Liver (tissue), 9 donors: ENCODE data around the gene ADGRG2. TPM values are rescaled to one million over a fixed set of nuclear protein-coding genes. Genes with fewer than 3 reads are reported as not detected.

Experiments
- DNase-seq: peaks from one replicate; pipeline ENCODE4 v3.0.0-alpha.2; 2017; ENCODE audit warnings: low spot score
- H3K27ac ChIP-seq, 2 donors: one replicate each; pipeline ENCODE4 v1.7.0; 2013; ENCODE audit warnings: inconsistent platforms in 2 of 2, low read length in 2 of 2, control low read depth in 1 of 2, low read depth in 1 of 2, mild to moderate bottlenecking in 1 of 2
- H3K27me3 ChIP-seq, 4 donors: one replicate each; pipeline versions ENCODE4 v1.6.1 to v1.7.0; 2013; ENCODE audit warnings: low read length in 3 of 4, inconsistent platforms in 1 of 4, mild to moderate bottlenecking in 1 of 4, moderate library complexity in 1 of 4; ENCODE audit not compliant: control insufficient read depth in 4 of 4, insufficient read depth in 4 of 4
- H3K36me3 ChIP-seq, 4 donors: one replicate each; pipeline versions ENCODE4 v1.6.1 to v1.7.0; 2013; ENCODE audit warnings: low read length in 3 of 4, mild to moderate bottlenecking in 3 of 4, low read depth in 1 of 4, moderate library complexity in 1 of 4; ENCODE audit not compliant: control insufficient read depth in 4 of 4, insufficient read depth in 3 of 4
- H3K4me1 ChIP-seq, 4 donors: one replicate each; pipeline versions ENCODE4 v1.6.1 to v1.7.0; 2013; ENCODE audit warnings: low read length in 3 of 4, mild to moderate bottlenecking in 3 of 4, moderate library complexity in 1 of 4; ENCODE audit not compliant: control insufficient read depth in 4 of 4, insufficient read depth in 4 of 4
- H3K4me3 ChIP-seq, 3 donors: one replicate each; pipeline versions ENCODE4 v1.6.1 to v1.7.0; 2013; ENCODE audit warnings: low read length in 3 of 3, control low read depth in 1 of 3, low read depth in 1 of 3, mild to moderate bottlenecking in 1 of 3
- H3K9ac ChIP-seq, 2 donors: one replicate each; pipeline ENCODE4 v1.7.0; 2013; ENCODE audit warnings: low read length in 2 of 2, mild to moderate bottlenecking in 2 of 2, moderate library complexity in 2 of 2, control low read depth in 1 of 2, low read depth in 1 of 2
- H3K9me3 ChIP-seq, 4 donors: one replicate each; pipeline versions ENCODE4 v1.6.1 to v1.7.0; 2013; ENCODE audit warnings: low read length in 3 of 4; ENCODE audit not compliant: control insufficient read depth in 4 of 4
- ATF3 ChIP-seq: IDR thresholded peaks from 2 replicates; pipeline ENCODE4 v1.6.1; 2016; ENCODE audit warnings: antibody characterized with exemption
- CTCF ChIP-seq: fragments of 150-350 bp; IDR thresholded peaks from 2 replicates; pipeline ENCODE4 v1.5.1; 2017; ENCODE audit warnings: improper control_type of control experiment, low read depth, low read length; ENCODE audit not compliant: missing input control
- EGR1 ChIP-seq, 2 donors: IDR thresholded peaks; 2 replicates each; pipeline ENCODE4 v1.6.1; 2016 to 2018; ENCODE audit warnings: antibody characterized with exemption in 2 of 2, low read depth in 2 of 2
- FOXA1 ChIP-seq: IDR thresholded peaks from 2 replicates; pipeline ENCODE4 v1.6.1; 2016; ENCODE audit warnings: antibody characterized with exemption
- FOXA2 ChIP-seq: IDR thresholded peaks from 2 replicates; pipeline ENCODE4 v1.6.1; 2016; ENCODE audit warnings: antibody characterized with exemption
- GABPA ChIP-seq, 2 donors: IDR thresholded peaks in 1 of 2; conservative IDR thresholded peaks in 1 of 2; 2 replicates each; pipeline ENCODE4 v1.6.1; 2016; ENCODE audit warnings: antibody characterized with exemption in 2 of 2, mild to moderate bottlenecking in 1 of 2, moderate library complexity in 1 of 2
- HNF4A ChIP-seq, 2 donors: conservative IDR thresholded peaks; 2 replicates each; pipeline ENCODE4 v1.6.1; 2016; ENCODE audit warnings: antibody characterized with exemption in 2 of 2, mild to moderate bottlenecking in 2 of 2
- HNF4G ChIP-seq: IDR thresholded peaks from 2 replicates; pipeline ENCODE4 v1.6.1; 2016; ENCODE audit warnings: antibody characterized with exemption
- JUND ChIP-seq, 2 donors: IDR thresholded peaks; 2 replicates each; pipeline ENCODE4 v1.6.1; 2016; ENCODE audit warnings: antibody characterized with exemption in 2 of 2
- MAX ChIP-seq: IDR thresholded peaks from 2 replicates; pipeline ENCODE4 v1.6.1; 2016; ENCODE audit warnings: antibody characterized with exemption
- NR2F2 ChIP-seq: IDR thresholded peaks from 2 replicates; pipeline ENCODE4 v1.6.1; 2016; ENCODE audit warnings: antibody characterized with exemption
- RAD21 ChIP-seq, 2 donors: IDR thresholded peaks; 2 replicates each; pipeline ENCODE4 v1.6.1; 2016; ENCODE audit warnings: antibody characterized with exemption in 2 of 2, mild to moderate bottlenecking in 2 of 2
- RXRA ChIP-seq, 2 donors: IDR thresholded peaks; 2 replicates each; pipeline ENCODE4 v1.6.1; 2017 to 2018; ENCODE audit warnings: antibody characterized with exemption in 2 of 2, mild to moderate bottlenecking in 1 of 2
- SP1 ChIP-seq: IDR thresholded peaks from 2 replicates; pipeline ENCODE4 v1.6.1; 2018; ENCODE audit warnings: antibody characterized with exemption, mild to moderate bottlenecking
- TAF1 ChIP-seq: conservative IDR thresholded peaks from 2 replicates; pipeline ENCODE4 v1.6.1; 2016; ENCODE audit warnings: antibody characterized with exemption, mild to moderate bottlenecking
- ZBTB33 ChIP-seq: IDR thresholded peaks from 2 replicates; pipeline ENCODE4 v1.6.1; 2016; ENCODE audit warnings: antibody characterized with exemption
- WGBS: extraction: QIAGEN DNeasy Blood & Tissue Kit; methylation state at CpG from one replicate; pipeline ENCODE4 v1.1.7; 2013; 5-methylcytosine and 5-hydroxymethylcytosine counted together
- polyA plus RNA-seq, 2 donors: library from polyadenylated mRNA; stranded (reverse) in 1 of 2; unstranded in 1 of 2; fragments of 200-250 nt in 1 of 2; fragments of >200 nt in 1 of 2; fragmentation: Nextera tagmentation in 1 of 2; extraction: Ambion mirVana in 1 of 2; gene quantifications; one replicate each; pipeline versions ENCODE4 v1.2.1 to v1.2.3, GENCODE V29; 2013 to 2015
- total RNA-seq, 2 donors: library from RNA; depleted of rRNA; stranded (reverse); fragments of >200 nt; gene quantifications; one replicate each; pipeline ENCODE4 v1.2.3, GENCODE V29; 2014
- donor health status: healthy.
- donor health status: healthy.
- donor health status: healthy.
- donor health status: healthy.
- donor health status: healthy.

Gene ADGRG2
- total and polyA plus RNA-seq, 4 donors, result 0.08 to 0.45 (median 0.24) TPM; not detected in 1

GRCh38 chrX:18966624-18967023 is 155.6 kb downstream of the ADGRG2 start:
- peaks cover 12 to 18% (median 16%) of the 10 kb centered on the region in 4 donors for H3K4me1 ChIP-seq
- DNase-seq, result no peak
- H3K36me3 ChIP-seq, result no peaks in the 10 kb centered on the region
- H3K27me3 ChIP-seq, result peaks cover 0 to 3% (median 0%) of the 10 kb centered on the region in 4 donors
- WGBS, result 79% methylated on average over 5 of the region's 5 CpGs
- no peak overlapping the region for H3K9ac ChIP-seq
- no peak overlapping the region for H3K27ac ChIP-seq
- peak in 1 of 2 donors; percentile 6 for TF ChIP-seq RXRA (IDR thresholded peaks at IDR 0.05)
- TF ChIP-seq FOXA2, result no peak
- no peak for TF ChIP-seq EGR1 (IDR thresholded peaks at IDR 0.05; ENCODE audit: low read depth in 2 of 2)
- H3K4me3 ChIP-seq, result no peak overlapping the region
- H3K9me3 ChIP-seq, result no peaks in the 10 kb centered on the region

- no peaks in the 10 kb centered on the region for H3K36me3 ChIP-seq
- no peak overlapping the region for H3K27ac ChIP-seq
- no peak overlapping the region for H3K9ac ChIP-seq
- no peaks in the 10 kb centered on the region for H3K9me3 ChIP-seq
- H3K4me3 ChIP-seq, result no peak overlapping the region
- H3K4me1 ChIP-seq, result peaks cover 13 to 20% (median 16%) of the 10 kb centered on the region in 4 donors
- TF ChIP-seq SP1 (no peak), HNF4A (conservative IDR thresholded peaks at IDR 0.05) (no peak), ATF3 (no peak), NR2F2 (no peak), GABPA (IDR thresholded peaks at IDR 0.05 in 1 of 2, conservative IDR thresholded peaks at IDR 0.05 in 1 of 2) (no peak), TAF1 (no peak), MAX (no peak), RAD21 (IDR thresholded peaks at IDR 0.05) (no peak), EGR1 (IDR thresholded peaks at IDR 0.05; ENCODE audit: low read depth in 2 of 2) (no peak), RXRA (IDR thresholded peaks at IDR 0.05) (no peak), ZBTB33 (no peak), CTCF (no peak), JUND (IDR thresholded peaks at IDR 0.05) (no peak)
- no peak for DNase-seq
- H3K27me3 ChIP-seq, result peaks cover 0 to 3% (median 0%) of the 10 kb centered on the region in 4 donors
- WGBS, result 84% methylated on average over 9 of the region's 9 CpGs
Measured at GRCh38 chrX:18964901-18965300, 157.4 kb downstream of the ADGRG2 start.

- Histone ChIP-seq H3K36me3 (no peaks in the 10 kb centered on the region), H3K27ac (no peak overlapping the region), H3K27me3 (peaks cover 0 to 3% (median 0%) of the 10 kb centered on the region in 4 donors), H3K4me3 (no peak overlapping the region), H3K9ac (no peak overlapping the region), H3K4me1 (peaks cover 13 to 20% (median 17%) of the 10 kb centered on the region in 4 donors), H3K9me3 (no peaks in the 10 kb centered on the region)
- DNase-seq, result no peak
- WGBS, result 76% methylated on average over 4 of the region's 4 CpGs
- TF ChIP-seq NR2F2, result no peak
- no peak for TF ChIP-seq MAX
- TF ChIP-seq HNF4G, result no peak
- no peak for TF ChIP-seq SP1
- TF ChIP-seq EGR1 (IDR thresholded peaks at IDR 0.05; ENCODE audit: low read depth in 2 of 2), result no peak
- TF ChIP-seq RXRA (IDR thresholded peaks at IDR 0.05), result no peak
- TF ChIP-seq ZBTB33, result no peak
- TF ChIP-seq GABPA (IDR thresholded peaks at IDR 0.05 in 1 of 2, conservative IDR thresholded peaks at IDR 0.05 in 1 of 2), result no peak
- TF ChIP-seq FOXA1, result no peak
- no peak for TF ChIP-seq JUND (IDR thresholded peaks at IDR 0.05)
- TF ChIP-seq ATF3, result no peak
- no peak for TF ChIP-seq FOXA2
- TF ChIP-seq HNF4A (conservative IDR thresholded peaks at IDR 0.05), result no peak
- TF ChIP-seq TAF1, result no peak
Measured at GRCh38 chrX:18964026-18964425, 158.2 kb downstream of the ADGRG2 start.
